HepG2 (cell line): Measurements from ENCODE around the gene CAPRIN1. TPM values are rescaled to one million over a fixed set of nuclear protein-coding genes. Genes with fewer than 3 reads are reported as not detected.

Experiments used
- AHDC1 ChIP-seq: sonication (generic); formaldehyde crosslinking; IDR thresholded peaks from 2 replicates; pipeline ENCODE4 v1.5.1; 2020; ENCODE audit warnings: mild to moderate bottlenecking, missing genetic modification reagents, borderline replicate concordance
- CBX2 ChIP-seq, 2 experiments: fragments of 200-600 bp in 1 of 2; sonication (generic); formaldehyde crosslinking in 1 of 2; IDR thresholded peaks; 2 replicates each; pipeline versions ENCODE4 v1.7.0 to v1.8.1; 2018 to 2022; ENCODE audit warnings: low read depth in 2 of 2, low read length in 1 of 2, mild to moderate bottlenecking in 1 of 2, missing genetic modification reagents in 1 of 2
- E2F2 ChIP-seq: sonication (generic); formaldehyde crosslinking; IDR thresholded peaks from 2 replicates; pipeline ENCODE4 v1.4.0; 2020; ENCODE audit warnings: missing genetic modification reagents, borderline replicate concordance
- MEF2D ChIP-seq: sonication (generic); formaldehyde crosslinking; IDR thresholded peaks from 2 replicates; pipeline ENCODE4 v1.5.1; 2020; ENCODE audit warnings: mild to moderate bottlenecking, missing genetic modification reagents
- MXD4 ChIP-seq: IDR thresholded peaks from 2 replicates; pipeline ENCODE4 v1.6.1; 2016; ENCODE audit warnings: mild to moderate bottlenecking, missing biosample characterization, missing genetic modification reagents
- MZF1 ChIP-seq: sonication (generic); formaldehyde crosslinking; IDR thresholded peaks from 2 replicates; pipeline ENCODE4 v1.8.1; 2023; ENCODE audit warnings: mild to moderate bottlenecking, missing genetic modification reagents, borderline replicate concordance
- NFATC3 ChIP-seq: sonication (generic); formaldehyde crosslinking; IDR thresholded peaks from 2 replicates; pipeline ENCODE4 v1.5.1; 2020; ENCODE audit warnings: mild to moderate bottlenecking, missing genetic modification reagents
- NR2F2 ChIP-seq: IDR thresholded peaks from 2 replicates; pipeline ENCODE4 v1.6.1; 2012; ENCODE audit warnings: low read depth, inconsistent platforms, borderline replicate concordance
- PBX3 ChIP-seq: sonication (generic); formaldehyde crosslinking; IDR thresholded peaks from 2 replicates; pipeline ENCODE4 v1.8.1; 2023; ENCODE audit warnings: missing genetic modification reagents, inconsistent platforms, borderline replicate concordance
- SNAPC5 ChIP-seq: sonication (generic); formaldehyde crosslinking; IDR thresholded peaks from 2 replicates; pipeline ENCODE4 v1.8.1; 2023; ENCODE audit warnings: mild to moderate bottlenecking, missing genetic modification reagents, borderline replicate concordance
- SOX6 ChIP-seq, 2 experiments: fragments of 450-650 bp in 1 of 2; sonication (generic) in 1 of 2; formaldehyde crosslinking in 1 of 2; IDR thresholded peaks; 2 replicates each; pipeline versions ENCODE4 v1.4.0 to v1.6.1; 2017 to 2020; ENCODE audit warnings: antibody characterized with exemption in 1 of 2, mild to moderate bottlenecking in 1 of 2, missing genetic modification reagents in 1 of 2
- TCF12 ChIP-seq, 2 experiments: fragments of 450-650 bp in 1 of 2; sonication (generic) in 1 of 2; formaldehyde crosslinking in 1 of 2; IDR thresholded peaks; 2 replicates each; pipeline versions ENCODE4 v1.6.1 to v1.8.0; 2017 to 2022; ENCODE audit warnings: antibody characterized with exemption in 1 of 2, mild to moderate bottlenecking in 1 of 2, missing genetic modification reagents in 1 of 2, moderate library complexity in 1 of 2
- TOE1 ChIP-seq: sonication (generic); formaldehyde crosslinking; IDR thresholded peaks from 2 replicates; pipeline ENCODE4 v1.4.0; 2020; ENCODE audit warnings: mild to moderate bottlenecking, missing genetic modification reagents
- ZNF292 ChIP-seq: sonication (generic); formaldehyde crosslinking; IDR thresholded peaks from 2 replicates; pipeline ENCODE4 v1.8.1; 2022; ENCODE audit warnings: mild to moderate bottlenecking, low read depth, missing genetic modification reagents, borderline replicate concordance
- ZNF34 ChIP-seq: sonication (generic); formaldehyde crosslinking; IDR thresholded peaks from 2 replicates; pipeline ENCODE4 v1.4.0; 2020; ENCODE audit warnings: mild to moderate bottlenecking, missing genetic modification reagents, borderline replicate concordance
- ZNF501 ChIP-seq: sonication (generic); formaldehyde crosslinking; IDR thresholded peaks from 2 replicates; pipeline ENCODE4 v1.5.1; 2020; ENCODE audit warnings: mild to moderate bottlenecking, moderate library complexity, missing genetic modification reagents
- ZNF570 ChIP-seq: sonication (generic); formaldehyde crosslinking; IDR thresholded peaks from 2 replicates; pipeline ENCODE4 v1.4.0; 2020; ENCODE audit warnings: mild to moderate bottlenecking, missing genetic modification reagents, borderline replicate concordance
- ZNF652 ChIP-seq: IDR thresholded peaks from 2 replicates; pipeline ENCODE4 v1.6.1; 2016; ENCODE audit warnings: low read depth, borderline replicate concordance
- polyA plus RNA-seq, 8 experiments: library from polyadenylated mRNA; depleted of rRNA in 3 of 8; stranded (reverse) in 7 of 8; unstranded in 1 of 8; fragments of >200 nt; fragmentation: Illumina TruSeq in 4 of 8; extraction: Trizol in 4 of 8; gene quantifications; 2 replicates each; pipeline versions ENCODE4 v1.2.1 to v1.2.3, GENCODE V29; 2011 to 2016; ENCODE audit warnings: low read depth in 4 of 8, missing spikeins in 1 of 8, mixed read lengths in 1 of 8; ENCODE audit not compliant: insufficient read depth in 1 of 8
- total RNA-seq, 5 experiments: library from RNA; depleted of rRNA; stranded (reverse); fragments of >200 nt; fragmentation: Illumina TruSeq; extraction: Trizol; gene quantifications; 2 replicates each; pipeline ENCODE4 v1.2.3, GENCODE V29; 2016; ENCODE audit warnings: low read depth in 1 of 5

CAPRIN1 gene
- total and polyA plus RNA-seq, 2 of the 13 experiments (the other 11 are each of a cell fraction or from before 2014, with no cell fraction given), result 114 to 162 TPM

GRCh38 chr11:34105079-34105956, 53.8 kb downstream of the CAPRIN1 start, which contains the start of gene NAT10 (continued):
- TF ChIP-seq ZNF34 (CRISPR knock-in tag) (peak; percentile 73; the same call in 1 of the 2 replicates), NFATC3 (CRISPR knock-in tag) (no peak), NR2F2 (peak; percentile 16; the same call in 1 of the 2 replicates), MEF2D (CRISPR knock-in tag) (no peak; the same call in 1 of the 2 replicates), SOX6 (IDR thresholded peaks at IDR 0.05) (no peak), SOX6 (CRISPR knock-in tag; IDR thresholded peaks at IDR 0.05) (no peak), ZNF292 (no peak), PBX3 (CRISPR knock-in tag) (no peak), MXD4 (CRISPR knock-in tag) (peak; percentile 98), ZNF652 (CRISPR knock-in tag) (peak; percentile 31; the same call in 1 of the 2 replicates), SNAPC5 (CRISPR knock-in tag) (peak; percentile 87; the same call in 1 of the 2 replicates), TOE1 (CRISPR knock-in tag) (no peak; the same call in none of the 2 replicates), TCF12 (IDR thresholded peaks at IDR 0.05) (no peak), TCF12 (CRISPR knock-in tag; IDR thresholded peaks at IDR 0.05) (no peak), E2F2 (CRISPR knock-in tag) (no peak; the same call in 1 of the 2 replicates), ZNF501 (CRISPR knock-in tag) (peak; percentile 87; the same call in 1 of the 2 replicates), AHDC1 (no peak; the same call in 1 of the 2 replicates), MZF1 (CRISPR knock-in tag) (no peak), CBX2 (IDR thresholded peaks at IDR 0.05; ENCODE audit: low read depth, low read length) (no peak), CBX2 (CRISPR knock-in tag; IDR thresholded peaks at IDR 0.05; ENCODE audit: low read depth) (no peak), ZNF570 (CRISPR knock-in tag) (0 out of 2 replicates have a peak, but pooled peaks have one; percentile 76)
